ENCODE measurements around the gene MRPL18. TPM values are rescaled to one million over a fixed set of nuclear protein-coding genes. Genes with fewer than 3 reads are reported as not detected.

MRPL18 gene
- total and polyA plus RNA-seq, 9 of the 15 experiments (the other 6 are each of a cell fraction or from before 2014, with no cell fraction given), result 149 to 456 (median 196) TPM

DNA sequence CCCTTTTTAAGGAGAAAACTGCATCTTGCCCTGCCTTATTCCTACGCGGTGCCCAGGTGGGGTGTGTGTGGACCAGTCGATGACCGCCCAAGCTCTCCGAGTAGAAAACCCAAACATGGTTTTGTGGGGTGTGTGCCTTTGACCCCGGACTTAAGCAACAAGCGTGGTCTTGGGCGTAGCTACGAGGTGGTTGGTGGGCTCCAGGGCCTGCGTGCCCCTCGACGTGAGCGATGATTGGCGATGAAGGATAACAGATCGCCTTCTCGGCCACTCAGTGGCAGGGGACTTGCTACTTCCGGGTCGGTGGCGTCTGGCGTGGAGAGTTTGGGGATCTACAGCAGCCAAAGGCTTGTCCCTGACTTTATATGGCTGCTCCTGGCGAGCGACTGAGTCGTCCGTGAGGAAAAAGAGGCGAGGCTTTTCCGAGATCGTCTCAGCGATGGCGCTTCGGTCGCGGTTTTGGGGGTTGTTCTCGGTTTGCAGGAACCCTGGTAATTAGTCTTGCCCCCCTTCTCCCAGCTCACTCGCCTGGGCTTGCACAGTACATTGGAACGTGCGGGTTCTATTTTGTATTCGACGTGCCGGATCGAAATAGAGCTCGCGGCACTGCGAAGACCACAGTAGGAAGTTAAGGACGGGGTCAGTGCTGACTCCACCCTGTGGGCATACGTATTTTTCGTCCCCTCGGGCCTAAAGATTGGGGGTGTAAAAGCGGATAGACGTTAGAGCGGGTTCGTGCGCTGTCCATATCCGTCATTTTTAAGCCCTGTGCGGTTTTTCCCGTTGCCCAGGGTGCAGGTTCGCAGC, at the start of gene MRPL18 (continued):
- TF ChIP-seq MYC (IDR thresholded peaks at IDR 0.05; ENCODE audit: low read depth, low read length) (peak; percentile 89), MYC (CRISPR knock-in tag; IDR thresholded peaks at IDR 0.05; ENCODE audit: borderline replicate concordance, low read depth) (no peak), POLR2H (tag; IDR thresholded peaks at IDR 0.05; ENCODE audit: low read depth) (0 out of 2 replicates have a peak, but pooled peaks have one; percentile 68), MBD2 (IDR thresholded peaks at IDR 0.05; ENCODE audit: borderline replicate concordance, low read depth) (peak; percentile 97), ARID4B (CRISPR knock-in tag; IDR thresholded peaks at IDR 0.05) (peak; percentile 81), SP1 (CRISPR knock-in tag; IDR thresholded peaks at IDR 0.05) (peak; percentile 40), EP400 (IDR thresholded peaks at IDR 0.05) (peak; percentile 81), ZNF699 (CRISPR knock-in tag; IDR thresholded peaks at IDR 0.05; ENCODE audit: insufficient replicate concordance) (no peak), IFI16 (CRISPR knock-in tag; IDR thresholded peaks at IDR 0.05) (no peak), MEF2D (tag; conservative IDR thresholded peaks at IDR 0.05; ENCODE audit: low read depth) (peak; percentile 51; the same call in 1 of the 2 replicates), MBD1 (CRISPR knock-in tag; IDR thresholded peaks at IDR 0.05) (no peak), THRB (CRISPR knock-in tag; conservative IDR thresholded peaks at IDR 0.05) (peak; percentile 80; the same call in 1 of the 2 replicates), POLR2AphosphoS2 (IDR thresholded peaks at IDR 0.05; ENCODE audit: low read length) (peak; percentile 44; the same call in 1 of the 2 replicates), STAG1 (CRISPR knock-in tag; IDR thresholded peaks at IDR 0.05; ENCODE audit: borderline replicate concordance) (no peak), HMGXB4 (CRISPR knock-in tag; IDR thresholded peaks at IDR 0.05) (no peak; the same call in 1 of the 2 replicates), PML (IDR thresholded peaks at IDR 0.05; ENCODE audit: low read length) (0 out of 2 replicates have a peak, but pooled peaks have one; percentile 27), RFX7 (CRISPR knock-in tag; IDR thresholded peaks at IDR 0.05) (no peak)

Measured in K562 (cell line).